HG02610 (cell line): Measurements from ENCODE around the gene GADD45B.
A peak's percentile ranks its signal among the peaks of the same experiment; 100 is the strongest.
"Not testable (repeated sequence)": the region's sequence is repeated elsewhere in the genome, so short reads cannot be mapped to it uniquely, and the experiment has no call there.

Experiments
- ATAC-seq: cut with Tn5 transposase; IDR thresholded peaks from one replicate; pipeline ENCODE4 v1.9.1; 2021; ENCODE audit warnings: mild to moderate bottlenecking, moderate library complexity; ENCODE audit not compliant: unreplicated experiment

Gene GADD45B

DNA sequence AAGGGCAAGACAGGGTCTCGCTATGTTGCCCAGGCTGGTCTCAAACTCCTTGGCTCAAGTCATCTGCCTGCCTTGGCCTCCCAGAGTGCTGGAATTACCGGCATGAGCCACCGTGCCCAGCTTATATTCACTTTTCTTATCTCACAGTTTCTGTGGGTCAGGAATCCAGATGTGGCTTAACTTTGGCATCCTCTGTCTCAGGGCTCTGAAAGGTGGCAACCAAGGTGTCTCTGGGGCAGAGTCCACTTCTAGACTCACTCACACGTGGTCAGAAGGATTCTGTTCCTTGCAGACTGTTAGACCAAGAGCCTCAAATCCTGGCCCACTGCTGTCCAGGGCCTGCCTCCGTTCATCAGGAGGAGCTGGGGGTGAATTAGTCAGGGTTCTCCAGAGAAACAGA lies 11.5 kb upstream of the GADD45B start:
- ATAC-seq = no peak

DNA sequence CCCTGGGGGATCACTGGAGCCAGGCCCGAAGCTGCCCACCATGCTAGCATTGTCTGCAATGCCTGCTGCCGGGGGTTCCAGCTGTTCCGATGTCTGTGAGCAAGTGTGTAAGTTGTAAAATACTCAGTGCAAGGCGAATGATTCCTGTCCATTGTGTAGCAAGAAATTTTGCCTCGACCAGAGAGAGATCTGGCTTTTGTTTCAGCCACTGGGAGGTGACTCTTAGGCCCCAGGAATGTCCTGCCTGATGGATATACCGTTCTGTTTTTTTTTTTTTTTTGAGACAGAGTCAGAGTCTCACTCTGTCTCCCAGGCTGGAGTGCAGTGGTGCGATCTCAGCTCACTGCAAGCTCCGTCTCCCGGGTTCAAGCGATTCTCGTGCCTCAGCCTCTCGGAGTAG lies 7.3 kb upstream of the GADD45B start:
- ATAC-seq = no peak

DNA sequence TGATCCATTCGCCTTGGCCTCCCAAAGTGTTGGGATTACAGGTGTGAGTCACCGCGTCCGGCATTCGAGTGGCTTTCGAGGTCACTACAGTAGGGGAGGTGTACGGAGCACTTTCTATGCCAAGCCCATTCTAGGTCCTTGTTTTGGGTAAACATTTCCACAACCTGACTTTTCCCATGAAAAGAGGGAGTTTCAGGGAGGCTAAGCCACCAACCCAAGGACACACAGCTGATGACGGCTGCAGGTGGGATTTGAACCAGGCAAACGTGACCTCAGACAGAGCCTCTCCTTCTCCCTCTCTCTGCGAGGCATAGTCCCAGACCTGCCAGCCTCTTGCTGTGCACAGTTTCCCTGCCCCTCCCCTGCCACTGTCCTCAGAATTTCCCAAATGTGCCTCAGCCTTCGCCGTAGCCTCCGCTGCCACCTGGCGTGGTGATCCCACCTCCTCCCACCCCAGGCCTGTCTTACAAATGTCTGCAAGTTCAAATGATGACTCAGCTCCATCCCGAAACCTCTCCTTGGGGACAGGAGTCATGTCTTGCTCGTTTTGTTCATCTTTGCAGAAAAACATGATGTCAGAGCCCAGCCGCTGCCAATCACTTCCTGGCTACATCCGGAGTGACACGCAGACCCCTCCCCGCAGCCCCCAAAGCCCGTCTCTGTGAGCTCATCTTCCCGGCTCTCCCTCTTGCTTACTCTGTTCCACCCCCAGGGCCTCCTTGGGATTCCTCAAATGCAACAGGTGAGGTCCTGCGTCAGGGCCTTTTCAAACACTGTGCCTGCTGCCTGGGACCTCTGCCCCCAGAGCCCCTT lies 6.6 kb upstream of the GADD45B start:
- no peak for ATAC-seq

DNA sequence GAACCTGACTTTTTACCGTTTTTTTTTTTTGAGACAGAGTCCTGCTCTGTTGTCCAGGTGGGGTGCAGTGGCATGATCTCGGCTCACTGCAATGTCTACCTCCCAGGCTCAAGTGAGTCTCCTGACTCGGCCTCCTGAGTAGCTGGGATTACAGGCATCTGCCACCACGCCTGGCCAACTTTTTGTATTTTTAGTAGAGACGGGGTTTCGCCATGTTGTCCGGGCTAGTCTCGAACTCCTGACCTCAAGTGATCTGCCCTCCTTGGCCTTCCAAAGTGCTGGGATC lies 6.1 kb upstream of the GADD45B start:
- ATAC-seq = not testable (repeated sequence)

DNA sequence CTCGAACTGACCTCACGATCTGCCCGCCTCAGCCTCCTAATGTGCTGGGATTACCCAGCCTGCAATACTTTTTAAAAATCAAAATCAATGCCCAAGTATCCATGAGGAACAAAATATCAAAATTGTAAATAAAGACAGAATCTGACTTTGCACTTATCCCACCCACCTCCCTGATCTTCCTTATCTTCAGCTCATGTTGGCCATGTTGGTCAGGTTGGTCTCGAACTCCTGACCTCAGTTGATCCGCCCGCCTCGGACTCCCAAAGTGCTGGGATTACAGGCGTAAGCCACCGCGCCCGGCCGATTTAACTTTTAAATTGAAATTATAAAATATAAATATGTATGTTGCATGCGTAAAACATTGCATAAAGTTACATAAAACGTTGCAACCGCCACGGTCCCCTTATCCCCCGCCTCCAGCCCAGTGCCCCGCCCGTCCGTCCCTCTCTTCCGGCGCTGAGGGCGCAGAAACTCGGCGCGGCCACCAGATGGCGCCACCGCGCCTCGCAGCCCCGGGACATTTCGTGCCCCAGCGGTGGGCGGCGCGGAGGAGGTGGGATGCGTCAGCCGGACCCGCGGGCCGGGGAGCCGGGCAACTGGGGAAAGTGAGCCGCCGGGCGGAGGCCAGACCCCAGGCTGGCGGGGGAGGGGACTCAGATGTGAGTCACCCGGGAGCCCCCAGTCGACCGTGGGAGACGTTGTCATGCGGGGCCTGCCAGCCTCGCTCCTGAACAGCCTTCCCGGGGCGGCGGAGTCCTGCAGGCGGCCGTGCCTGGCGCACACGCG lies 1.5 kb upstream of the GADD45B start:
- peak; percentile 22 for ATAC-seq

DNA sequence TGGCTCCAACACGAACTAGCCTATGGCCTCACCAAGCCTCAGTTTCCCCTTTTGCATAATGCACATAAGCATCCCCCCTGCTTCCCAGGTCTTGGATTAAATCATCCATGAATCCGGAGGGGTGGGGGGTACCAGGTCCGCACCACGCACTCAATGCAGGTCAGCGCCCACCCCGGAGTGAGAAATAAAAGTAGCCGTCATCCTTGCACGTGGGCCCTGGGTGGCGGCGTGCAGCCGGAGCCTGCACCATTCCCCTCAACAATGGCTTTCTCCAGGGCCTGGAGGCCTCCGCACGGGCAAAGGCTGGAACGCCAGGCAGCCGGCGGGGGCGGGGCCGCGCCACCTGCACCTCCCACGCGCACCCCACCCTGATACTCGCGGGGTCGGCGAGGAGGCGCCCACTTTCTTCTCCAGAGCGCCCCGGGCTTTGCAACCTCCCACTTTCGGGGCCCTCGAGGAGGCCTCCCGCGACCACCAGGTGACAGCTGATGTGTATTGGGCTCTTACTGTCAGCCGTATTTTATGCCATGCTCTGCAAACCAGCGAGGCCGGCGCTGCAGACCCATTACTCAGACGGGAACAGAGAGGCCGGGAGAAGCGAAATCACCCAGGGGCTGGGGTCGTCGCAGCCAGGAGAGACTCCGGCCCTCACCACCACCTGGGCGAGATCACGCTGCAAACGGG lies 767 bp upstream of the GADD45B start:
- ATAC-seq = no peak

DNA sequence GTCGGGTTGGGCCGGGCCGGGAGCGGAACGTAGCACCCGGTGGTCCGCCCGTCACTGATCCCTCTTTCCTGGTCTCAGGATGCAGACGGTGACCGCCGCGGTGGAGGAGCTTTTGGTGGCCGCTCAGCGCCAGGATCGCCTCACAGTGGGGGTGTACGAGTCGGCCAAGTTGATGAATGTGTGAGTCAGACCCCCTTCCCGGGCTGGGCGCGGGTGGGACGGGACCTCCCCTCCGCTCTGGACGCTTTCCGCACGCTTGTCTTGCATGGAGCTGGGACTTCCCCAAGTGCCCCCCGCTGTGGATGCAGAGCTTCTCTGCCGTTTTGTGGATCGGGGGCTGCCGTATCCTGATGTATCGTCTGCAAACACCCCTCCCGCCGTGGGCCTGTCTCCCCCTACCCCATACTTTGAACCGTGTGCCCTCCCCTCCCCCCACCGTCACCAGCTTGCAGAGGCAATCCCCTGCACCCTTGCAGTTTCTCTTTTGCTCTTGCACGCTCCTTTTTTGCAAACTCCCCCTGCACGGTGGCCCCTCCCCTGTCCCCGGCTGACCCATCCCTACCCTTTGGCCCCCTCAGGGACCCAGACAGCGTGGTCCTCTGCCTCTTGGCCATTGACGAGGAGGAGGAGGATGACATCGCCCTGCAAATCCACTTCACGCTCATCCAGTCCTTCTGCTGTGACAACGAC lies 669 bp downstream of the GADD45B start:
- ATAC-seq = peak; percentile 5

DNA sequence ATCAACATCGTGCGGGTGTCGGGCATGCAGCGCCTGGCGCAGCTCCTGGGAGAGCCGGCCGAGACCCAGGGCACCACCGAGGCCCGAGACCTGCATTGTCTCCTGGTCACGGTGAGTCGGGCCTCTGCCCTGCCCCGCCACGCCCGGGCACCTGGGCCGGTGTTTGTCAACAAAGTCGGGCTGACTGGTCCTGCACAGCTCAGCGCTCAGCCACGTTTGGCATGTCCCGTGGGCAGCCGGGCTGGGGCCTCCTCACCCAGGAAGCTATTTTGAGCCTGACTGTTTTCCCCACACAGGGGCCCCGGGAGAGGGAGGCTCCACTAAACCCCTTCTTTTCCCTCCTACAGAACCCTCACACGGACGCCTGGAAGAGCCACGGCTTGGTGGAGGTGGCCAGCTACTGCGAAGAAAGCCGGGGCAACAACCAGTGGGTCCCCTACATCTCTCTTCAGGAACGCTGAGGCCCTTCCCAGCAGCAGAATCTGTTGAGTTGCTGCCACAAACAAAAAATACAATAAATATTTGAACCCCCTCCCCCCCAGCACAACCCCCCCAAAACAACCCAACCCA lies 1.3 kb downstream of the GADD45B start:
- ATAC-seq = no peak

DNA sequence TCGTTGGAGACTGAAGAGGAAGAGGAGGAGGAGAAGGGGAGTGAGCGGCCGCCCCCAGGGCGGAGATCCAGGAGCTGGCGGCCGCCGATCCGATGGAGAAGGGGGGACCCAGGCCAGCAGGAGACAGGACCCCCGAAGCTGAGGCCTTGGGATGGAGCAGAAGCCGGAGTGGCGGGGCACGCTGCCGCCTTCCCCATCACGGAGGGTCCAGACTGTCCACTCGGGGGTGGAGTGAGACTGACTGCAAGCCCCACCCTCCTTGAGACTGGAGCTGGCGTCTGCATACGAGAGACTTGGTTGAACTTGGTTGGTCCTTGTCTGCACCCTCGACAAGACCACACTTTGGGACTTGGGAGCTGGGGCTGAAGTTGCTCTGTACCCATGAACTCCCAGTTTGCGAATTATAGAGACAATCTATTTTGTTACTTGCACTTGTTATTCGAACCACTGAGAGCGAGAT lies 1.8 kb downstream of the GADD45B start:
- no peak for ATAC-seq

DNA sequence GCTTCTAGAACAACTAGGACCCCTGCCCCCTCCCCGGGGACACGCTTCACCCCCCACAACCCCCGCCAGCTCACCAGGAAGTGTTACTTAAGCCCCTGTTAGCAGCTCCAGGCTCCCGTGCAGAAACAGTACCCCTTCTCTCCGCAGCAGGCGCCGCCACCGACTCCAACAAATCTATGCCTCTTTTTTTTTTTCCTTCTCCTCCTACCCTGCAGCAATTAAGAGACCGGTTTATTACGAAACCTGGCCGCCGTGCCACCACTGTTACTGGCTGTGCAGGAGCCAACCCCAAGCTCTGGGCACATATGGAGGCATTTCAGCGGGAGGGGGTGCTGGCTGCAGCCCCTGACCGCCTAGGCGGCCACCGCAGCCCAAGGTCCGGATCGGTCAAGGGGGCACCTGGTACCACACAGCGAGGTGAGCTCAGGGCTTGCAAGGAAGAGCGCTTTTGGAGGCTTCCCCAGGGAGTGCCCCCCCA lies 2.4 kb downstream of the GADD45B start:
- no peak for ATAC-seq

DNA sequence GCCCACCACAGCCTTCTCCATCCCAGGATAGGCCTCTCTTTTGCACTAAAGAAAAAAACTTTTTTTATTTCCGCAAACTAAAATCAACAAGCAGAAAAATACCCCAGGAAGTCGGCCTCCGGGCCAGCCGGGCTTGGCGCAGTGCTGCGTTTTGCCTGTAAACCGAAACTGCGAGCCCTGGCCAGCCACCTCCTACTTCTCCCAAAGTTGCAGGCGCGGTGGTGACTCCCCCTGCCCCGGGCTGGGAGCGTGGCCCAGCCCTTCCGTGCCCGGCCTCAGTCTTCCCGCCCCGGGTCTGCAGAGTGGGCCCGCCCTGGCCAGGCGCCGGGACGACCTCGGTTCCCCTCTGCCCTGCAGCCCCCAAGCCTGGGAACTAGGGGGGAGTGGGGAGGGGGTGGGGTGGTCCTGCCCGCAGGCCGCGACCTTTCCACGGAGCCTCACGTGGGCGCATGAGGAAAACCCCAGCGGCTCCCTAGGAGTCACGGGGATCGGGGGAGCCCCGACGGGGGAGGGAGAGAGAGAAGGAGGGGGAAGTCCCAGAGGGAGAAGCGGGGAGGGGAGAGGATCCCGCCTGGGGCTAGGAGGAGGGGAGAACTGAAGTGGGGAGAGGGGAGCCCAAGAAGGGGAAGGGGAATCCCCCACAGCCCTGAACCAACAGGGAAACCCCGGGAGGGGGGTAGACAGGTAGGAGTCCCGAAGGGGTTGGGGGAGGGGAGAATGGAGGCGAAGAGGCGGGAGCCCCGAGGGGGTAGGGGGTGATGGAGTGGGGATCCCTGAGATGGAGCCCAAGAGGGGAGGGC lies 3.0 kb downstream of the GADD45B start:
- ATAC-seq = no peak

DNA sequence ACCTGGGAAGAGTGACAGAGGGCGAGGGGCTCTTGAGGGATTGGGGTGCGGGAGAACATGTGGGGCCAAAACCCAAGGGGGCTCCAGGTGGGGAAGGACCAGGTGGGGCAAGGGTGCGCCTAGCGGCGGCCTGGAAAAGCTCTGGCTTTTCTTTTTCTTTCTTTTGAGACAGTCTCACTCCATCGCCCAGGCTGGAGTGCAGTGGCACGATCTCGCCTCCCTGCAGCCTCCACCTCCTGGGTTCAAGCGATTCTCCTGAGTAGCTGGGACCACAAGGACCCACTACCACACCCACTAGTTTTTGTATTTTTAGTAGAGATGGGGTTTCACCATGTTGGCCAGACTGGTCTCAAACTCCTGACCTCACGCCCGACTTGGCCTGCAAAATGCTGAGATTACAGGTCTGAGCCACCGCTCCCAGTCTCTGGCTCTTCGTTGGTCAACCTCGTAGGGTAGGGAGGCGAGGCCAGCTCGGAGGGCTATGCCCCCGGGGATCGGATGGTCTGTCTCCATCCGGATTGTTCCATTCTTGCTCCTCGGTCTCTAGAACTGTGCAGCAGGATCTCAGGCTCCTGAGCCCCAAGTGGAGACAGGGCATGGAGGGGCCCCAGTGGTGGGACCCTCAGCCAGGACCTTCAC lies 3.7 kb downstream of the GADD45B start:
- no peak for ATAC-seq

DNA sequence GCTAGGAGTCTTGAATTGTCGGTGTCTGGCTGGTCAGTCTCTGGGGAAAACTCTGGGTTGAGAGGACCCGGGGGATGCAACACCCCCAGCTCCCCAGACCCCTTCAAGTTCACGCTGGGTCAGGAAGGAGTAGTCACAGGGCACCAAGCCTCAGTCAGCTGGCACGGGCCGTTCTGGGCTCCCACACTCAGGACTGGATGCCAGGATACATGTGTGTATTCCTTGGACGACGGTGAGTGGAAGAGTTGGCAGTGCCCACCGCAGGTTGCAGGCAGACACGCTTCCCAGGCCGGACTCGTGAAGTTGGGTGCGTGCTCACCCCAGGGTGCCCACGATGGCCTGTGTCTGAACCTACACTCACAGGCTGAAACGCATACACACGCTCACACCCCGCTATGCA lies 5.5 kb downstream of the GADD45B start:
- no peak for ATAC-seq

DNA sequence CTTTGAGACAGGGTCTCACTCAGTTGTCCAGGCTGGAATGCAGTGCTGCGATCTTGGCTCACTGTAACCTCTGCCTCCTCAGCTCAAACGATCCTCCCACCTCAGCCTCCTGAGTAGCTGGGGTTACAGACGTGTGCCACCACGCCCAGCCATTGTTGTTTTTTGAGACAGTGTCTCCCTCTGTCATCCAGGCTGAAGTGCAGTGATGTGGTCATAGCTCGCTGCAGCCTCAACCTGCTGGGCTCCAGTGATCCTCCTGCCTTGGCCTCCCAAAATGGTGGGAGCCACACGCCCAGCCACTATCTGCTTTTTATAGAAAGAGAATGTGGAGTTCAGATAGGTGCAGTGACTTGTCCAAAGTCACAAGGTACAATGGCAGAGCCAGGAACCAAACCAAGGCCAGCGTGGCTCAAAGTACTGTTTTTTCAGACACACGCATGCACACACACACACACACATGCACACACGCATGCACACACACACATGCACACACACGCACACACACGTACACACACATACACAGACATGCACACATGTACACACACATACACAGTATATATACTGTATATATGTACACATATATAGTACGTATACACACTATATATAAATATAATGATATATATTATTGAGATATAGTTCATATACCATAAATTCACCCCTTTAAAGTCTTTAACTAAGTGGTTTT lies 6.6 kb downstream of the GADD45B start:
- ATAC-seq = no peak

DNA sequence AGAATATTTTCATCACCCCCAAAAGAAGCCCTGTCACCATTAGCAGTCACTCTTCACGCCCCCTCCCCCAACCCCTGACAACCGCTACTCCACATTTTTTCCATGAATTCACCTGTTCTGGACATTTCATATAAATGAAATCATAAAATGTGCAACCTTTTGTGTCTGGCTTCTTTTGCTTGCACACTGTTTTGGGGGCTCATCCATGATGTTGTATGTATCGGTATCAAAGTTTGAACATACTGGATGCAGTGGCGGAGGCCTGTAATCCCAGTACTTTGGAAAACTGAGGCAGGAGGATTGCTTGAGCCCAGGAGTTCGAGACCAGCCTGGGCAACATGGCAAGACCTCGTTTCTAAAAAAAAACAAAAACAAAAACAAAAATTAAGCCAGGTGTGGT lies 7.2 kb downstream of the GADD45B start:
- ATAC-seq = no peak

DNA sequence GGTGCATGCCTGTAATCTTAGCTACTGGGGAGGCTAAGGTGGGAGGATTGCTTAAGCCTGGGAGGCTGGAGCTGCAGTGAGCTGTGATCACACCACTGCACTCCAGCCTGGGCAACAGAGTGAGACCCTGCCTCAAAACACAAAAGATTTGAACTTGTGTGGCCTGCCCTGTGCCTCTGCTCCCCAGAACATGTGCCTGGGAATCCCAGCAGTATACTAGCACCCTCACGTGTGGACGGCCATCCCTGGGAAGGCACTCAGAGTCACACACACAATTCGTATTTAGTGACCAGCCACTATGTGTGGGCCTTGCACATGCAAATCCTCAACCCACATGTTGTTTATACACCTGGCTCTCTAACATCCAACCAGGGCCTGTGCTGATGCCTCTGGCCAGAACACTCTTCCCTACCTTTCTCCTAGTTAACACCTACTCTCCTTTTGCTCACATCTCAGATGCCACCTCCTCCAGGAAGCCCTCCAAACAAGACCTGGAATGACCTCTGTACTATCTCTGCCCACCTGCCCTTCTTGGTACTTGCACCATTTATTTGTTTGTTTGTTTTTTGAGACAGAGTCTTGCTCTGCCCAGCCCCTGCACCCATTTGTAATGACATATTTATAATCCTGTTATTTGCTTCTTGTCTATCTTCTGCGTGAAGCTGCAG lies 7.7 kb downstream of the GADD45B start:
- ATAC-seq = no peak

DNA sequence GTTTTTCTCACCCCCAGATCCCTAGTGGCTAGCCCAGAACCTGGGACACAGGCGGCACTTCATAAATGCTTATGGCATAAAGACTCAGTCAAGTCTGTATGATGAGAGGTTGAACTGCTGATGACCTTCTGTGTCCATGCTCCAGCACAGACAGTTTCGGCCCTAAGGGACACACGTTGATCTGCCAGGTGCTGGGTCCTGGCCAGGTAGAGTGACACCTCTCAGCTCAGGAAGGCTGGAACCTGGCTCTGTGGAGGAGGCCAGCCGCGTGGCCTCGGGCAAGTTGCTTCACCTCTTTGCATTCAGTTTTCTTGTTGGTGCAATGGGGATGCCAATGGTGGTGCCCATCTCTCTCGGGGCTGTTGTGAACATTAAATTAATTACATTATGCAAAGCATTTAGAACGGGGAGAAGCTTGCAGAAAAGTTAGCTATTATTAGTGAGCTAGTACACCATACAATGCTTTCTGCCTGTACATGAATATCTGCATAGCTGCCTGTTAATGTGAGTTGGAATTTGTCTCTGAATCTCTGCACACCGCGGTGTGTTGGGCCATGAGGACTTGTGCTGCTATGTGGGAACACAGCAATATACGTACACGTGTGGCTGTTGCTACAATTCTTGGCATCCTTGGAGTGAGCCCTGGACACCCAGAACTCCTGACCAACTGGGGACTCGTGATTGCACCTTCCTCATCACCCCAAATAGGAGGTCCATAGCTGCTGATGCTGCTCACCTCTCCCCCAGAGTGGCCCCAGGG lies 8.4 kb downstream of the GADD45B start:
- ATAC-seq = no peak

DNA sequence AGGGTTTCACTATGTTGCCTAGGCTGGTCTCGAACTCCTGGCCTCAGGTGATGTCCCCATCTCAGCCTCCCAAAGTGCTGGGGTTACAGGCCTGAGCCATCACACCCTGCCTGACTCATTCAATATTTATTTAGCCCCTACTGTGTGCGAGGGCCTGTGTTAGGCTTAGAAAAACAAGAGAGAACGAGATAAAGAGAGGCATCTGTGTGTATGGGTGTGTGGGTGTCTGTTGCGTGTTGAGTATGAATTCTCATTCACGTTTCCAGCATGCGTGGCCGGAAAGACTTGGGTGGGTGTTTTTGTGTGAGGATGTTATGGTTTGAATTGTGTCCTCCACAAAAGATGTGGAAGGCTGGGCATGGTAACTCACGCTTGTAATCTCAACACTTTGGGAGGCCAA lies 9.5 kb downstream of the GADD45B start:
- no peak for ATAC-seq
